Frontal cortex (tissue), 4 donors: ENCODE measurements around the gene PCGF3. TPM values are rescaled to one million over a fixed set of nuclear protein-coding genes. Genes with fewer than 3 reads are reported as not detected.
"Not testable (repeated sequence)": the region's sequence is repeated elsewhere in the genome, so short reads cannot be mapped to it uniquely, and the experiment has no call there.

Experiments
- DNase-seq, 2 donors: peaks; one replicate each; pipeline ENCODE4 v3.0.0; 2012; ENCODE audit warnings: low spot score in 2 of 2
- FAIRE-seq: peaks from 2 replicates; lab custom pipeline; 2012; peaks lifted over from hg19 to GRCh38; lab: Jason Lieb, UNC
- total RNA-seq: library from RNA; depleted of rRNA; stranded (reverse); fragments of >200 nt; gene quantifications from one replicate; pipeline ENCODE4 v1.2.3, GENCODE V29; 2014
- donor health status: control.
- donor health status: control.
- donor health status: control.

PCGF3 gene
- total RNA-seq, 1 donor from 2014 or later = 62.8 TPM

GRCh38 chr4:699816-700580 is 5.6 kb upstream of the PCGF3 start:
- no peak for FAIRE-seq
- DNase-seq = no peak

- FAIRE-seq (no peak), DNase-seq (no peak)
Measured at GRCh38 chr4:700587-701264, 4.9 kb upstream of the PCGF3 start.

GRCh38 chr4:702618-703048 is 3.0 kb upstream of the PCGF3 start:
- no peak for FAIRE-seq

GRCh38 chr4:703336-704197 is 2.1 kb upstream of the PCGF3 start:
- no peak for FAIRE-seq
- DNase-seq = no peak

More at GRCh38 chr4:702618-703048, 3.0 kb upstream of the PCGF3 start:
- DNase-seq = no peak

GRCh38 chr4:704198-704891 is 1.3 kb upstream of the PCGF3 start:
- FAIRE-seq = no peak
- DNase-seq = no peak

- DNase-seq (peak in 1 of 2 donors; percentile 35), FAIRE-seq (no peak)
Measured at GRCh38 chr4:704971-705277, 708 bp upstream of the PCGF3 start.

GRCh38 chr4:706083-706633 is 526 bp downstream of the PCGF3 start:
- DNase-seq, FAIRE-seq: not testable (repeated sequence)

- DNase-seq = no peak
Measured at GRCh38 chr4:706834-707598, 1.4 kb downstream of the PCGF3 start.

GRCh38 chr4:707929-708630 is 2.4 kb downstream of the PCGF3 start:
- DNase-seq (no peak), FAIRE-seq (no peak)

More at GRCh38 chr4:706834-707598, 1.4 kb downstream of the PCGF3 start:
- FAIRE-seq = no peak

- no peak for DNase-seq
- no peak for FAIRE-seq
Measured at GRCh38 chr4:708631-708933, 3.0 kb downstream of the PCGF3 start.

- FAIRE-seq (no peak), DNase-seq (no peak)
Measured at GRCh38 chr4:709348-709747, 3.7 kb downstream of the PCGF3 start.

GRCh38 chr4:710116-710515 is 4.5 kb downstream of the PCGF3 start:
- FAIRE-seq (no peak), DNase-seq (no peak)

GRCh38 chr4:710916-711315 is 5.3 kb downstream of the PCGF3 start:
- FAIRE-seq = no peak
- no peak for DNase-seq

- FAIRE-seq (peak; percentile 48), DNase-seq (no peak)
Measured at GRCh38 chr4:712093-712492, 6.5 kb downstream of the PCGF3 start.

- DNase-seq (no peak), FAIRE-seq (no peak)
Measured at GRCh38 chr4:712916-713632, 7.4 kb downstream of the PCGF3 start.

GRCh38 chr4:714087-714486 is 8.5 kb downstream of the PCGF3 start:
- FAIRE-seq = no peak
- no peak for DNase-seq

- no peak for FAIRE-seq
- no peak for DNase-seq
Measured at GRCh38 chr4:717601-718320, 12.1 kb downstream of the PCGF3 start.
